Activated CD8-positive, alpha-beta T cell treated with anti-CD3 and anti-CD28 coated beads, Interleukin-2, amount 10 ng/mL, durations not matched to agents 7 days and 5 days (primary cell): ENCODE data around the gene CCL18. TPM values are rescaled to one million over a fixed set of nuclear protein-coding genes. Genes with fewer than 3 reads are reported as not detected.
"Not testable (repeated sequence)": the region's sequence is repeated elsewhere in the genome, so short reads cannot be mapped to it uniquely, and the experiment has no call there.

ENCODE experiments used
- ATAC-seq: fragments of 150-1000 bp; cut with Tn5 transposase; one replicate; pipeline ENCODE4 v1.10.0; 2021; ENCODE audit warnings: moderate library complexity
- CTCF ChIA-PET: fragments of 350-600 bp; sonication (Branson Sonifier 250); formaldehyde crosslinking; loops from one replicate; lab custom pipeline; 2021; ENCODE audit warnings: antibody characterized with exemption; lab: Charles Lee
- POLR2A ChIA-PET: fragments of 350-600 bp; sonication (Branson Sonifier 250); formaldehyde crosslinking; loops from one replicate; lab custom pipeline; 2021; ENCODE audit warnings: antibody characterized with exemption; lab: Charles Lee
- DNase-seq: peaks from one replicate; pipeline ENCODE4 v3.0.0-alpha.2; 2020
- H3K27ac Mint-ChIP-seq: one replicate; pipeline ENCODE4 v1.8.0; 2021; ENCODE audit warnings: mild to moderate bottlenecking, mixed read lengths
- H3K27me3 Mint-ChIP-seq: one replicate; pipeline ENCODE4 v1.8.0; 2021; ENCODE audit warnings: low read depth, mixed read lengths
- H3K36me3 Mint-ChIP-seq: one replicate; pipeline ENCODE4 v1.8.0; 2021; ENCODE audit warnings: low read depth, mixed read lengths
- H3K4me1 Mint-ChIP-seq: one replicate; pipeline ENCODE4 v1.8.0; 2021; ENCODE audit warnings: low read depth, mixed read lengths
- H3K4me3 Mint-ChIP-seq: one replicate; pipeline ENCODE4 v1.8.0; 2021; ENCODE audit warnings: mild to moderate bottlenecking, mixed read lengths
- H3K9me3 Mint-ChIP-seq: one replicate; pipeline ENCODE4 v1.8.0; 2022; ENCODE audit warnings: mixed read lengths; ENCODE audit not compliant: insufficient read depth
- total RNA-seq, 2 experiments: library from RNA; stranded (reverse); gene quantifications; one replicate each; pipeline ENCODE4 v1.2.3, GENCODE V29; 2021

Gene CCL18
- total RNA-seq, 2 experiments from 2014 or later = not detected

GRCh38 chr17:36071751-36072150, 7.7 kb downstream of the CCL18 start:
- Mint-ChIP-seq H3K27ac (no peak overlapping the region), H3K36me3 (no peaks in the 10 kb centered on the region), H3K4me3 (no peak overlapping the region), H3K27me3 (peaks cover 6% of the 10 kb centered on the region), H3K4me1 (peaks cover 27% of the 10 kb centered on the region), H3K9me3 (no peaks in the 10 kb centered on the region)
- ChIA-PET POLR2A (no interaction called here), CTCF (interaction anchor here (0.7 to 11.3 kb wide), 23 partner anchors 10 to 263 kb away, joined by 3 to 105 read pairs (median 10); partner anchors contain the start of genes CCL16, CCL3 and TAF15)
- ATAC-seq (no peak), DNase-seq (no peak)

GRCh38 chr17:36072431-36073121, 8.5 kb downstream of the CCL18 start:
- H3K36me3 Mint-ChIP-seq = no peaks in the 10 kb centered on the region
- DNase-seq (peak; percentile 80), ATAC-seq (peak; percentile 85)
- ChIA-PET POLR2A (interaction anchor here (0.9 to 1.9 kb wide), 2 partner anchors 17 to 77 kb away, joined by 3 to 11 read pairs; partner anchors contain the start of gene CCL3), CTCF (interaction anchor here (0.7 to 11.3 kb wide), 43 partner anchors 8 to 264 kb away, joined by 3 to 105 read pairs (median 4); partner anchors contain the start of genes CCL16, CCL18, CCL3 and CCL4)
- H3K27me3 Mint-ChIP-seq = peaks cover 9% of the 10 kb centered on the region
- H3K4me3 Mint-ChIP-seq = no peak overlapping the region
- peaks cover 25% of the 10 kb centered on the region for H3K4me1 Mint-ChIP-seq
- H3K9me3 Mint-ChIP-seq = no peaks in the 10 kb centered on the region
- no peak overlapping the region for H3K27ac Mint-ChIP-seq

GRCh38 chr17:36074365-36074764, 10.3 kb downstream of the CCL18 start:
- Mint-ChIP-seq H3K27ac (no peak overlapping the region), H3K9me3 (no peaks in the 10 kb centered on the region), H3K4me1 (peaks cover 20% of the 10 kb centered on the region), H3K27me3 (peaks cover 13% of the 10 kb centered on the region), H3K36me3 (no peaks in the 10 kb centered on the region), H3K4me3 (no peak overlapping the region)
- ChIA-PET POLR2A (interaction anchor here (0.7 to 1.9 kb wide), 4 partner anchors 8 to 265 kb away, joined by 3 to 11 read pairs (median 3); partner anchors contain the start of genes CCL3 and TAF15), CTCF (interaction anchor here (0.8 to 11.3 kb wide), 13 partner anchors 7 to 225 kb away, joined by 3 to 105 read pairs (median 28); partner anchors contain the start of gene CCL3)
- no peak for ATAC-seq
- DNase-seq = no peak

GRCh38 chr17:36081681-36082471, 17.8 kb downstream of the CCL18 start:
- POLR2A ChIA-PET = interaction anchor here (0.8 kb wide), 1 partner anchor 9 kb away, joined by 3 read pairs; the partner anchor contains the start of gene CCL3
- H3K9me3 Mint-ChIP-seq, H3K36me3 Mint-ChIP-seq: not testable (repeated sequence)
- DNase-seq (peak; percentile 30), ATAC-seq (peak; percentile 24)
- H3K27me3 Mint-ChIP-seq = peaks cover 13% of the 10 kb centered on the region
- peak overlapping the region; percentile 86 for H3K27ac Mint-ChIP-seq
- peak overlapping the region; percentile 52 for H3K4me3 Mint-ChIP-seq
- H3K4me1 Mint-ChIP-seq = peaks cover 47% of the 10 kb centered on the region
- CTCF ChIA-PET = interaction anchor here (1.0 to 3.1 kb wide), 2 partner anchors 9 to 401 kb away, joined by 3 to 45 read pairs; no protein-coding TSS in a partner anchor

GRCh38 chr17:36082482-36083120, 18.5 kb downstream of the CCL18 start:
- POLR2A ChIA-PET = interaction anchor here (0.6 to 0.7 kb wide), 2 partner anchors 9 to 203 kb away, joined by 3 read pairs; partner anchors contain the start of gene CCL5
- Mint-ChIP-seq H3K4me1 (peaks cover 47% of the 10 kb centered on the region), H3K27ac (peak overlapping the region; percentile 86), H3K27me3 (peaks cover 11% of the 10 kb centered on the region), H3K4me3 (peak overlapping the region; percentile 52)
- not testable (repeated sequence) for H3K9me3 Mint-ChIP-seq, H3K36me3 Mint-ChIP-seq
- ATAC-seq = peak; percentile 85
- peak; percentile 82 for DNase-seq
- CTCF ChIA-PET = interaction anchor here (1.0 to 3.1 kb wide), 2 partner anchors 10 to 401 kb away, joined by 3 to 45 read pairs; no protein-coding TSS in a partner anchor

- Mint-ChIP-seq H3K27me3 (peaks cover 11% of the 10 kb centered on the region), H3K4me1 (peaks cover 50% of the 10 kb centered on the region)
- H3K27ac Mint-ChIP-seq, ATAC-seq, CTCF ChIA-PET, POLR2A ChIA-PET, H3K36me3 Mint-ChIP-seq, DNase-seq, H3K4me3 Mint-ChIP-seq, H3K9me3 Mint-ChIP-seq: not testable (repeated sequence)
Observed at GRCh38 chr17:36083691-36084090, 19.6 kb downstream of the CCL18 start.

GRCh38 chr17:36085765-36086164, 21.7 kb downstream of the CCL18 start:
- Mint-ChIP-seq H3K27ac (peak overlapping the region; percentile 3), H3K4me1 (peaks cover 70% of the 10 kb centered on the region), H3K36me3 (no peaks in the 10 kb centered on the region), H3K9me3 (peaks cover 6% of the 10 kb centered on the region), H3K4me3 (no peak overlapping the region), H3K27me3 (peaks cover 22% of the 10 kb centered on the region)
- POLR2A ChIA-PET = no interaction called here
- ATAC-seq (no peak), DNase-seq (no peak)
- CTCF ChIA-PET = interaction anchor here (1.2 kb wide), 1 partner anchor 13 kb away, joined by 10 read pairs; no protein-coding TSS in a partner anchor

- H3K27ac Mint-ChIP-seq = no peak overlapping the region
- peaks cover 5% of the 10 kb centered on the region for H3K9me3 Mint-ChIP-seq
- ChIA-PET CTCF (interaction anchor here (1.0 to 1.1 kb wide), 2 partner anchors 10 to 13 kb away, joined by 3 to 6 read pairs; no protein-coding TSS in a partner anchor), POLR2A (no interaction called here)
- peaks cover 25% of the 10 kb centered on the region for H3K27me3 Mint-ChIP-seq
- H3K36me3 Mint-ChIP-seq = no peaks in the 10 kb centered on the region
- no peak overlapping the region for H3K4me3 Mint-ChIP-seq
- no peak for DNase-seq
- H3K4me1 Mint-ChIP-seq = peaks cover 68% of the 10 kb centered on the region
- ATAC-seq = no peak
Observed at GRCh38 chr17:36086791-36087190, 22.7 kb downstream of the CCL18 start.

GRCh38 chr17:36087471-36087870, 23.4 kb downstream of the CCL18 start:
- H3K36me3 Mint-ChIP-seq, DNase-seq, H3K9me3 Mint-ChIP-seq, POLR2A ChIA-PET, H3K27ac Mint-ChIP-seq, H3K4me3 Mint-ChIP-seq, ATAC-seq: not testable (repeated sequence)
- CTCF ChIA-PET = interaction anchor here (1.0 to 1.1 kb wide), 2 partner anchors 10 to 13 kb away, joined by 3 to 6 read pairs; no protein-coding TSS in a partner anchor
- Mint-ChIP-seq H3K27me3 (peaks cover 25% of the 10 kb centered on the region), H3K4me1 (peaks cover 67% of the 10 kb centered on the region)

GRCh38 chr17:36087897-36088572, 24.0 kb downstream of the CCL18 start:
- not testable (repeated sequence) for H3K27ac Mint-ChIP-seq, DNase-seq, ATAC-seq, H3K4me3 Mint-ChIP-seq, H3K36me3 Mint-ChIP-seq, H3K9me3 Mint-ChIP-seq
- POLR2A ChIA-PET = interaction anchor here (2.2 to 2.5 kb wide), 2 partner anchors 15 to 21 kb away, joined by 11 read pairs; no protein-coding TSS in a partner anchor
- Mint-ChIP-seq H3K27me3 (peaks cover 25% of the 10 kb centered on the region), H3K4me1 (peaks cover 63% of the 10 kb centered on the region)
- CTCF ChIA-PET = interaction anchor here (1.0 to 5.9 kb wide), 2 partner anchors 15 to 61 kb away, joined by 3 to 38 read pairs; no protein-coding TSS in a partner anchor
